Inflammatory macrophage treated with lipopolysaccharide for 1 hour (primary cell): Measurements from ENCODE around the gene PLIN5.

Experiments
- DNase-seq, 2 donors: peaks; one replicate each; pipeline ENCODE4 v3.0.0-alpha.2; 2020 to 2022

Gene PLIN5

GRCh38 chr19:4566402-4567051 lies 31.5 kb upstream of the PLIN5 start:
- DNase-seq = no peak

GRCh38 chr19:4563562-4563961 lies 28.5 kb upstream of the PLIN5 start:
- peak; percentile 49 to 81 for DNase-seq

GRCh38 chr19:4562085-4562484 lies 27.1 kb upstream of the PLIN5 start:
- peak; percentile 52 to 86 for DNase-seq

GRCh38 chr19:4559569-4559968 lies 24.5 kb upstream of the PLIN5 start, which contains the start of gene SEMA6B:
Gene SEMA6B, minus strand, starts transcription at chr19:4559684. Its CDS starts 1,227 bp downstream, at chr19:4558457.
- DNase-seq = peak; percentile 76 to 82

GRCh38 chr19:4557971-4558941 lies 23.2 kb upstream of the PLIN5 start:
- peak in 1 of 2 donors; percentile 45 for DNase-seq

GRCh38 chr19:4557144-4557970 lies 22.3 kb upstream of the PLIN5 start:
- no peak for DNase-seq

GRCh38 chr19:4556597-4557127 lies 21.6 kb upstream of the PLIN5 start:
- DNase-seq = peak in 1 of 2 donors; percentile 69

GRCh38 chr19:4555657-4556561 lies 20.9 kb upstream of the PLIN5 start:
- no peak for DNase-seq

GRCh38 chr19:4554717-4555116 lies 19.7 kb upstream of the PLIN5 start:
- DNase-seq = no peak

- DNase-seq = no peak
Observed at GRCh38 chr19:4553775-4554174, 18.8 kb upstream of the PLIN5 start.

- DNase-seq = no peak
Observed at GRCh38 chr19:4553092-4553695, 18.2 kb upstream of the PLIN5 start.

- DNase-seq = no peak
Observed at GRCh38 chr19:4552525-4552819, 17.4 kb upstream of the PLIN5 start.

- DNase-seq = no peak
Observed at GRCh38 chr19:4550479-4551050, 15.5 kb upstream of the PLIN5 start.

GRCh38 chr19:4550018-4550417 lies 15.0 kb upstream of the PLIN5 start:
- no peak for DNase-seq

- DNase-seq = no peak
Observed at GRCh38 chr19:4548238-4548584, 13.2 kb upstream of the PLIN5 start.

- no peak for DNase-seq
Observed at GRCh38 chr19:4547303-4548237, 12.5 kb upstream of the PLIN5 start.

GRCh38 chr19:4543842-4544647 lies 9.0 kb upstream of the PLIN5 start:
- no peak for DNase-seq

- DNase-seq = peak; percentile 66 to 70
Observed at GRCh38 chr19:4542896-4543841, 8.1 kb upstream of the PLIN5 start.
